Heart left ventricle (tissue), 13 donors: Measurements from ENCODE around the gene ABCA6.

Source experiments
- POLR2A ChIP-seq, 2 donors: fragments of 450-650 bp; IDR thresholded peaks; one replicate each; pipeline ENCODE4 v1.6.1; 2017; ENCODE audit warnings: antibody characterized with exemption in 2 of 2, mild to moderate bottlenecking in 2 of 2, moderate library complexity in 2 of 2
- TF ChIP-seq, protein P1 (sequence below), 12 donors: fragments of 200-600 bp; sonication (generic) in 4 of 12; IDR thresholded peaks; one replicate each; pipeline versions ENCODE4 v1.5.0 to v1.8.0; 2018 to 2022; ENCODE audit warnings: antibody characterized with exemption in 12 of 12, mild to moderate bottlenecking in 5 of 12
- donor health status: ischemic (EF 13 %, LVEDD 7.1; RV severe dilation, severe dysfunction).
- donor health status: DM: no; HTN: yes; CAD: no.
- donor health status: DM: no; HTN: no; CAD: no.
- donor health status: ischemic (EF 25% LVEDD 6.9; RV normal size, moderate dysfunction).
- donor health status: ischemic (EF 25% LVEDD 5.7; RV mildly dilated, moderate dysfunction).
- donor health status: ischemic (EF 35%, LVEDD 5.7; RV mildly dilated, moderate dysfunction).
- donor health status: nonischemic (EF 11% LVEDD 7.7; RV severe dilation, severe dysfunction).
- donor health status: DM: yes; HTN: yes; CAD: no.
- donor health status: PGD.
- donor health status: ischemic (EF 29% LVEDD 5.4; RV normal size, mild dysfunction).
- donor health status: nonischemic (EF 23%, LVEDD 6.1; RV moderate dilation, normal function).

- TF ChIP-seq, protein P1, sequence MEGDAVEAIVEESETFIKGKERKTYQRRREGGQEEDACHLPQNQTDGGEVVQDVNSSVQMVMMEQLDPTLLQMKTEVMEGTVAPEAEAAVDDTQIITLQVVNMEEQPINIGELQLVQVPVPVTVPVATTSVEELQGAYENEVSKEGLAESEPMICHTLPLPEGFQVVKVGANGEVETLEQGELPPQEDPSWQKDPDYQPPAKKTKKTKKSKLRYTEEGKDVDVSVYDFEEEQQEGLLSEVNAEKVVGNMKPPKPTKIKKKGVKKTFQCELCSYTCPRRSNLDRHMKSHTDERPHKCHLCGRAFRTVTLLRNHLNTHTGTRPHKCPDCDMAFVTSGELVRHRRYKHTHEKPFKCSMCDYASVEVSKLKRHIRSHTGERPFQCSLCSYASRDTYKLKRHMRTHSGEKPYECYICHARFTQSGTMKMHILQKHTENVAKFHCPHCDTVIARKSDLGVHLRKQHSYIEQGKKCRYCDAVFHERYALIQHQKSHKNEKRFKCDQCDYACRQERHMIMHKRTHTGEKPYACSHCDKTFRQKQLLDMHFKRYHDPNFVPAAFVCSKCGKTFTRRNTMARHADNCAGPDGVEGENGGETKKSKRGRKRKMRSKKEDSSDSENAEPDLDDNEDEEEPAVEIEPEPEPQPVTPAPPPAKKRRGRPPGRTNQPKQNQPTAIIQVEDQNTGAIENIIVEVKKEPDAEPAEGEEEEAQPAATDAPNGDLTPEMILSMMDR (IDR thresholded peaks at IDR 0.05), result no peak
- no peak for TF ChIP-seq POLR2A (IDR thresholded peaks at IDR 0.05)
Observed at GRCh38 chr17:69117855-69118784, 23.6 kb downstream of the ABCA6 start.
